Loucy (cell line): ENCODE data around the gene PASK.

Experiments
- CTCF ChIP-seq: fragments of 200-600 bp; sonication (generic); conservative IDR thresholded peaks from 2 replicates; pipeline ENCODE4 v1.5.1; 2014; ENCODE audit warnings: mild to moderate bottlenecking, antibody characterized with exemption, low read length
- EZH2phosphoT487 ChIP-seq: fragments of 200-600 bp; IDR thresholded peaks from 2 replicates; pipeline ENCODE4 v1.6.1; 2018; ENCODE audit warnings: antibody characterized with exemption, mild to moderate bottlenecking, moderate library complexity, borderline replicate concordance

GRCh38 chr2:241074901-241075540 lies 74.3 kb downstream of the PASK start:
- TF ChIP-seq CTCF, result no peak
- no peak for TF ChIP-seq EZH2phosphoT487
